ENCODE measurements around the gene TPX2. TPM values are rescaled to one million over a fixed set of nuclear protein-coding genes. Genes with fewer than 3 reads are reported as not detected.
A peak's percentile ranks its signal among the peaks of the same experiment; 100 is the strongest.

Gene TPX2
- total and polyA plus RNA-seq, 3 donors from 2014 or later: 39.7 to 74.6 (median 52.5) TPM

GRCh38 chr20:31713312-31714273 is 25.5 kb upstream of the TPX2 start:
- Histone ChIP-seq H3K9me3 (no peaks in the 10 kb centered on the region), H3K27me3 (no peaks in the 10 kb centered on the region), H3K4me3 (no peak overlapping the region), H3K36me3 (ENCODE audit: low read depth, missing control alignments) (no peaks in the 10 kb centered on the region), H3K27ac (peak overlapping the region; percentile 79 to 99), H3K4me1 (peaks cover 67% of the 10 kb centered on the region)
- TF ChIP-seq POLR2A (IDR thresholded peaks at IDR 0.05): no peak
- no peak for TF ChIP-seq CTCF (IDR thresholded peaks at IDR 0.05)
- 50 to 59% methylated on average over 9 of the region's 9 CpGs for WGBS, 2 donors
- DNase-seq: peak; percentile 76
- intact Hi-C loops (cut with DNase I; ENCODE audit: low total_unique reads): no loop called here

- Histone ChIP-seq H3K4me3 (no peak overlapping the region), H3K27me3 (no peaks in the 10 kb centered on the region), H3K4me1 (peaks cover 67% of the 10 kb centered on the region), H3K9me3 (no peaks in the 10 kb centered on the region), H3K36me3 (ENCODE audit: low read depth, missing control alignments) (no peaks in the 10 kb centered on the region), H3K27ac (peak overlapping the region; percentile 60 to 99)
- DNase-seq: no peak
- 38 to 44% methylated on average over 3 of the region's 3 CpGs for WGBS, 2 donors
- intact Hi-C loops (cut with DNase I; ENCODE audit: low total_unique reads): no loop called here
- no peak for TF ChIP-seq POLR2A (IDR thresholded peaks at IDR 0.05)
These were observed 23.3 kb upstream of the TPX2 start for GRCh38 chr20:31715766-31716165.

DNA sequence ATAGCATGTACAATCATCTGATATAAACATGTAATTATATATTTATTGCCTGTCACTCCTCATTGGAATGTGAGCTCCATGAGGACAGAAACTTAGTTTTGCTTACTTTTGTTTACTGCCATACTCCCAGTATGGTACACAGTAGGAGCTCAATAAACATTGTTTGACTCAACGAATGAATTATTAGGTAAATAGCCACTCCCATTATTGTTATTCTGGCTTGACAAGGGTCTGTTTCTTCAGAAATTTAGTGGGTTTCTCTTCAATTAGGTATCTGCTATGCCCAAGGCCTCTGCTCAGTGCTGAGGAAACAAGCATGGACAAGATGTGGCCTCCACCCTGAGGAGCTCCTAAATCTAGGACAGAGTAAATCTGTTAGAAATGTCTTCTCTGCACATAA is 22.7 kb upstream of the TPX2 start:
- Histone ChIP-seq H3K36me3 (ENCODE audit: low read depth, missing control alignments) (no peaks in the 10 kb centered on the region), H3K27ac (peak overlapping the region; percentile 60 to 99), H3K4me1 (peaks cover 61% of the 10 kb centered on the region), H3K9me3 (no peaks in the 10 kb centered on the region), H3K4me3 (no peak overlapping the region), H3K27me3 (no peaks in the 10 kb centered on the region)
- WGBS, 2 donors: 82 to 88% methylated on average over 1 of the region's 1 CpG
- DNase-seq: no peak
- intact Hi-C loops (cut with DNase I; ENCODE audit: low total_unique reads): no loop called here
- TF ChIP-seq CTCF (IDR thresholded peaks at IDR 0.05) (no peak), POLR2A (IDR thresholded peaks at IDR 0.05) (no peak)

DNA sequence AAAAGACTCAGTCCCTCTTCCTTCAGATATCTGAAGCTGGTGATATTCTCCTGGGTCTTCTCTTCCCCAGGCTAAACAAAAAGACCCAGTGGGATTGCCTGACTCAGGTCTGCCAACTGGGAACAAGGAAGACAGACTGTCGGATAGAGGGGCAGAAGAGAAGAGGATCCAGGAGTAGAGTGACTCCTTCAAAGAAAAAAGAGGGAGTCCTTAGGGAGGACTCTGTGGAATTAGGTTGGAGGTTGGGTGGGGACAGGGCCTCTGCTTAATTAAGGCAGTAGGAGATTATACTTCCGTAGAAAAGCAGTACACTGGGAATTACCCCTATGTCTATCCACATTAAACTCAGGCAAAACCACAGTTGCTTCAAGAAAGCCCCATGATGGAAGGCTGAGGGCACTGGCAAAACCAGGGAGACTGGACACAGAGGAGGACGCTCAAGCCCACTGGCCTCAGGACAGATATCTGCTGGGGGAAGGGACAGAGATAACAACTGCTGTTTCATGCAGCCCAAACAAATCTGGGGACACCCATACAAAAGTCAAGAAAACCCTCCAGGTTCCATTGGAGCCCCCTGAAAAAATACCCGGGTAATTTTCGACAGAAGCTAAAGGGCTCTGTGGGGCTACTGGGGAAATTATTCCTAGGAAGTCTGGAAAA is 22.1 kb upstream of the TPX2 start:
- Histone ChIP-seq H3K27ac (peak overlapping the region; percentile 60 to 99), H3K4me1 (peaks cover 59% of the 10 kb centered on the region), H3K9me3 (no peaks in the 10 kb centered on the region), H3K4me3 (no peak overlapping the region), H3K36me3 (ENCODE audit: low read depth, missing control alignments) (no peaks in the 10 kb centered on the region), H3K27me3 (no peaks in the 10 kb centered on the region)
- TF ChIP-seq CTCF (IDR thresholded peaks at IDR 0.05) (no peak), POLR2A (IDR thresholded peaks at IDR 0.05) (no peak)
- no peak for DNase-seq
- WGBS, 2 donors: 69 to 71% methylated on average over 5 of the region's 5 CpGs
- intact Hi-C loops (cut with DNase I; ENCODE audit: low total_unique reads): no loop called here

- Histone ChIP-seq H3K27ac (peak overlapping the region; percentile 60 to 99), H3K27me3 (no peaks in the 10 kb centered on the region), H3K36me3 (ENCODE audit: low read depth, missing control alignments) (no peaks in the 10 kb centered on the region), H3K9me3 (no peaks in the 10 kb centered on the region), H3K4me1 (peaks cover 56% of the 10 kb centered on the region), H3K4me3 (no peak overlapping the region)
- intact Hi-C loops (cut with DNase I; ENCODE audit: low total_unique reads): no loop called here
- no peak for DNase-seq
- 74 to 78% methylated on average over 6 of the region's 6 CpGs for WGBS, 2 donors
- no peak for TF ChIP-seq CTCF (IDR thresholded peaks at IDR 0.05)
- TF ChIP-seq POLR2A (IDR thresholded peaks at IDR 0.05): no peak
These were observed 21.4 kb upstream of the TPX2 start for GRCh38 chr20:31717478-31718201.
